Mucosa of descending colon (tissue), 3 donors: ENCODE results near the gene CFAP61. TPM values are rescaled to one million over a fixed set of nuclear protein-coding genes. Genes with fewer than 3 reads are reported as not detected.

Experiments used
- ATAC-seq: fragments of 200-7000 bp; cut with Tn5 transposase; one replicate; pipeline ENCODE4 v1.9.1; 2020; ENCODE audit warnings: mild to moderate bottlenecking, moderate library complexity
- DNase-seq, 3 donors: peaks; one replicate each; pipeline ENCODE4 v3.0.0-alpha.2; 2020
- H3K36me3 ChIP-seq: fragments of 200-600 bp; one replicate; pipeline ENCODE4 v1.8.0; 2021; ENCODE audit warnings: low read depth, mild to moderate bottlenecking
- H3K4me1 ChIP-seq: fragments of 200-600 bp; one replicate; pipeline ENCODE4 v1.8.0; 2021; ENCODE audit warnings: low read depth, mild to moderate bottlenecking
- H3K4me3 ChIP-seq: fragments of 200-600 bp; one replicate; pipeline ENCODE4 v1.8.0; 2021; ENCODE audit warnings: mild to moderate bottlenecking
- H3K9me3 ChIP-seq: fragments of 200-600 bp; one replicate; pipeline ENCODE4 v1.8.0; 2021; ENCODE audit warnings: mild to moderate bottlenecking
- CTCF ChIP-seq: fragments of 200-600 bp; IDR thresholded peaks from one replicate; pipeline ENCODE4 v1.8.0; 2022; ENCODE audit warnings: antibody characterized with exemption, mild to moderate bottlenecking
- intact Hi-C, 2 donors: fragments of 100-400 bp; cut with DNase I in 1 of 2; cut with micrococcal nuclease in 1 of 2; formaldehyde crosslinking; loops; one replicate each; pipeline versions ENCODE4 v1.11.0 to v1.11.1; 2022; cut with DNase I, micrococcal nuclease
- total RNA-seq, 3 donors: library from RNA; stranded (reverse); fragmentation: NEBNext Ultra II Directional in 2 of 3; extraction: Animal tissue kit (Norgen Biotek cat#: 25700) in 2 of 3; gene quantifications; one replicate each; pipeline versions ENCODE4 v1.2.1 to v1.2.4, GENCODE V29; 2021 to 2023
- donor health status: DM: no; HTN: no; CAD: no; lungs with moderate emphysema.
- donor health status: DM: no; HTN: no; CAD: no.
- donor health status: DM: no; HTN: yes; CAD: no.

CFAP61 gene
- total RNA-seq, 3 donors from 2014 or later, result 0.35 to 0.79 TPM; not detected in 1

- TF ChIP-seq CTCF, result no peak
- H3K4me3 ChIP-seq, result no peak overlapping the region
Measured at GRCh38 chr20:20095114-20095872, 43.0 kb downstream of the CFAP61 start.

GRCh38 chr20:20096421-20096820 lies 44.1 kb downstream of the CFAP61 start:
- no peak for ATAC-seq

More at GRCh38 chr20:20095114-20095872, 43.0 kb downstream of the CFAP61 start:
- ATAC-seq (no peak), DNase-seq (no peak)
- intact Hi-C loops, result no loop called here
- H3K9me3 ChIP-seq, result no peaks in the 10 kb centered on the region
- H3K4me1 ChIP-seq, result no peaks in the 10 kb centered on the region
- no peaks in the 10 kb centered on the region for H3K36me3 ChIP-seq

GRCh38 chr20:20100881-20101280 lies 48.5 kb downstream of the CFAP61 start:
- ATAC-seq (no peak), DNase-seq (no peak)
- Histone ChIP-seq H3K4me3 (no peak overlapping the region), H3K4me1 (no peaks in the 10 kb centered on the region), H3K36me3 (no peaks in the 10 kb centered on the region), H3K9me3 (no peaks in the 10 kb centered on the region)
- TF ChIP-seq CTCF, result no peak
- intact Hi-C loops, result no loop called here

More at GRCh38 chr20:20096421-20096820, 44.1 kb downstream of the CFAP61 start:
- Histone ChIP-seq H3K36me3 (no peaks in the 10 kb centered on the region), H3K9me3 (no peaks in the 10 kb centered on the region), H3K4me1 (no peaks in the 10 kb centered on the region), H3K4me3 (no peak overlapping the region)
- TF ChIP-seq CTCF, result no peak
- DNase-seq, result no peak
- intact Hi-C loops, result no loop called here

GRCh38 chr20:20102163-20102562 lies 49.8 kb downstream of the CFAP61 start:
- ATAC-seq (no peak), DNase-seq (no peak)
- intact Hi-C loops, result no loop called here
- Histone ChIP-seq H3K4me3 (no peak overlapping the region), H3K4me1 (no peaks in the 10 kb centered on the region), H3K36me3 (no peaks in the 10 kb centered on the region), H3K9me3 (no peaks in the 10 kb centered on the region)
- no peak for TF ChIP-seq CTCF

- ATAC-seq (no peak), DNase-seq (no peak)
- intact Hi-C loops, result no loop called here
- Histone ChIP-seq H3K4me3 (no peak overlapping the region), H3K9me3 (no peaks in the 10 kb centered on the region), H3K4me1 (no peaks in the 10 kb centered on the region), H3K36me3 (no peaks in the 10 kb centered on the region)
- TF ChIP-seq CTCF, result no peak
Measured at GRCh38 chr20:20102716-20103258, 50.5 kb downstream of the CFAP61 start.
